Measurements from ENCODE around the gene APOO.

Gene APOO

DNA sequence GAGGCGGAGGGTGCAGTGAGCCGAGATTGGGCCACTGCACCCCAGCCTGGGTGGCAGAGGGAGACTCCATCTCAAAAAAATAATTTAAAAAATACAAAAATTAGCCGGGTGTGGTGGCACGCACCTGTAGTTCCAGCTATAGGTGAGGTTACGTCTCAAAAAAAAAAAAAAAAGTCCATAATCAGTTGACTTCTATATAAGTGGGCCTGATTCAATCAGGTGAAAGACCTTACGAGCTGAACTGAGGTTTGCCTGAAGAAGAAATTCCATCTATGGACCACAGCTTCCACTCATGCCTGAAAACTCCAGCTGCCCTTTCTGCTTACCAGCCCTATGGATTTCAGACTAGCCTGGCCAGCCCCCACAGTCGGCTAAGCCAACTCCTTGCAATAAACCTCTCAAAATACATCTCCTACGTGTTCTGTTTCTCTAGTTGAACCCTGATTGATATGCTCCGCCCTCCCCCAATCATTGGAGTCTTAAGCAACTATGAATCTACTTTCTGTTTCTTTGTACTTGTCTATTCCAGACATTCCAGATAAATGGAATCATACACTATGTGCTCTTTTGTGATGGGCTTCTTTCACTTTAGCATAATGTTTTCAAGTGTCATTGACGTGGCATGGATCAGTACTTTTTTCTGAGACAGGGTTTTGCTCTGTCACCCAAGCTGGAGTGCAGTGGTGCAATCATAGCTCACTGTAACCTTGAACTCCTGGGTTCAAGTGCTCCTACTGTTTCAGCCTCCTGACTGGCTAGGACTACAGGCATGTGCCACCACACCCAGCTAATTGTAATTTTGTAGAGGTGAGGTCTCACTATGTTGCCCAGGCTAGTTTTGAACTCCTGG lies 88.1 kb downstream of the APOO start:
- DNase-seq (ENCODE audit: low read depth), result peak; percentile 27
- TF ChIP-seq, protein P1, sequence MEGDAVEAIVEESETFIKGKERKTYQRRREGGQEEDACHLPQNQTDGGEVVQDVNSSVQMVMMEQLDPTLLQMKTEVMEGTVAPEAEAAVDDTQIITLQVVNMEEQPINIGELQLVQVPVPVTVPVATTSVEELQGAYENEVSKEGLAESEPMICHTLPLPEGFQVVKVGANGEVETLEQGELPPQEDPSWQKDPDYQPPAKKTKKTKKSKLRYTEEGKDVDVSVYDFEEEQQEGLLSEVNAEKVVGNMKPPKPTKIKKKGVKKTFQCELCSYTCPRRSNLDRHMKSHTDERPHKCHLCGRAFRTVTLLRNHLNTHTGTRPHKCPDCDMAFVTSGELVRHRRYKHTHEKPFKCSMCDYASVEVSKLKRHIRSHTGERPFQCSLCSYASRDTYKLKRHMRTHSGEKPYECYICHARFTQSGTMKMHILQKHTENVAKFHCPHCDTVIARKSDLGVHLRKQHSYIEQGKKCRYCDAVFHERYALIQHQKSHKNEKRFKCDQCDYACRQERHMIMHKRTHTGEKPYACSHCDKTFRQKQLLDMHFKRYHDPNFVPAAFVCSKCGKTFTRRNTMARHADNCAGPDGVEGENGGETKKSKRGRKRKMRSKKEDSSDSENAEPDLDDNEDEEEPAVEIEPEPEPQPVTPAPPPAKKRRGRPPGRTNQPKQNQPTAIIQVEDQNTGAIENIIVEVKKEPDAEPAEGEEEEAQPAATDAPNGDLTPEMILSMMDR (IDR thresholded peaks at IDR 0.05; ENCODE audit: low read depth, low read length, missing control alignments), result no peak
- in situ Hi-C loops (cut with HindIII; ENCODE audit: low sequenced_read_pairs), result no loop called here

DNA sequence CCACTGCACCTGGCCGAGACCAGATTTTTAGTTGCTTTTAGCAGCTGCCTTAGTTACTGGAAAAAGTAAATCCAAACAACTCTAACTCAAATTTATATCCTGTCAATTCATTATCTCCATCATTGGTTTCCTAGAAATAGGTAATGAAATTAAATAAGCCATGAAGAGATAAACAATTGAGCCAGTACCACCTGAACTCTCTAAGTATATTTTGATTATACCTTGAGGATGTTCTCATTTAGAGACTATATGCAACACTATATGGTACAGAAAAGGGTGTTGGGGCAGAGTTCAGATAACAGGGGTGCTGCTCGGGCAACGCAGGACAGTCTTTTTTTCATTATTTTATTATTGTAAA lies 89.8 kb downstream of the APOO start:
- TF ChIP-seq, protein P1 (IDR thresholded peaks at IDR 0.05; ENCODE audit: low read depth, low read length, missing control alignments), result no peak
- no peak for DNase-seq (ENCODE audit: low read depth)
- H3K4me3 ChIP-seq (ENCODE audit: low read depth, low read length), result no peak overlapping the region
- in situ Hi-C loops (cut with HindIII; ENCODE audit: low sequenced_read_pairs), result no loop called here

More for the DNA sequence above, 88.1 kb downstream of the APOO start:
- H3K4me3 ChIP-seq (ENCODE audit: low read depth, low read length), result no peak overlapping the region

DNA sequence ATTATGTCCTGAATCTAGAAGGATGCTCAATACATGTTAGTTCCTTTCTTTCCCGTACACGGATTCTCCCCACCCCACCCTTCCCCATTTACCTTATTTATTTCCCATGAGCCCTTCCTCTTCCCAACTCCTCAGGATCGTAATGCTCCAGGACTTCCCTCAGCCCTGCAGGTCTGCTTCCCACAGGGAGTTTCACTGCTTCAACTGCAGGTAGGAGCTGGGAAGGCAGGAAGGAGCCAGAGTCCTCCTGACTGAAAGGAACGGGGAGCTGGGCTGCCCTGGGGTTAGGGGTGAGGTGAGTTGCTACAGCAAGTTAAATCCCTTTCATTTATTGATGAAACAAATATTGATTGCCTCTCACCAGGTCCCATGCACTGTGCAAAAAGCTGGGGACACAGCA lies 91.6 kb downstream of the APOO start:
- in situ Hi-C loops (cut with HindIII; ENCODE audit: low sequenced_read_pairs), result no loop called here
- DNase-seq (ENCODE audit: low read depth), result no peak
- H3K4me3 ChIP-seq (ENCODE audit: low read depth, low read length), result no peak overlapping the region
- TF ChIP-seq, protein P1 (IDR thresholded peaks at IDR 0.05; ENCODE audit: low read depth, low read length, missing control alignments), result no peak

DNA sequence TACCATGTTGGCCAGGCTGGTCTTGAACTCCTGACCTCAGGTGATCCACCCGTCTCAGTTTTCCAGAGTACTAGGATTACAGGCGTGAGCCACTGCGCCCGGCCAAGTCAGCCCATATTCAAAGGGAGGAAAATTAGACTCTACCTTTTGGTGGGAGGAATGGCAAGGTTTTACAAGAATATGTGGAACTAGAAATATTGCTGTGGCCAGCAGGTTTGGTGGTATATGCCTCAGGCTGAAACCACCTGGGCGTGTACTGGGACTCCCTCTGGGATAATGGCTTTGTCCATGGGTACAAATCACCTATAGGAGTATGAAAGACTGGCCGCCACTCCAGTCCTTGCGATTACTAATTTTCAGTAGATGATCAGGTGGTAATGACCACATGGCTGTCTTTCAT lies 92.4 kb downstream of the APOO start:
- TF ChIP-seq, protein P1 (IDR thresholded peaks at IDR 0.05; ENCODE audit: low read depth, low read length, missing control alignments), result no peak
- DNase-seq (ENCODE audit: low read depth), result no peak
- H3K4me3 ChIP-seq (ENCODE audit: low read depth, low read length), result no peak overlapping the region
- in situ Hi-C loops (cut with HindIII; ENCODE audit: low sequenced_read_pairs), result no loop called here

DNA sequence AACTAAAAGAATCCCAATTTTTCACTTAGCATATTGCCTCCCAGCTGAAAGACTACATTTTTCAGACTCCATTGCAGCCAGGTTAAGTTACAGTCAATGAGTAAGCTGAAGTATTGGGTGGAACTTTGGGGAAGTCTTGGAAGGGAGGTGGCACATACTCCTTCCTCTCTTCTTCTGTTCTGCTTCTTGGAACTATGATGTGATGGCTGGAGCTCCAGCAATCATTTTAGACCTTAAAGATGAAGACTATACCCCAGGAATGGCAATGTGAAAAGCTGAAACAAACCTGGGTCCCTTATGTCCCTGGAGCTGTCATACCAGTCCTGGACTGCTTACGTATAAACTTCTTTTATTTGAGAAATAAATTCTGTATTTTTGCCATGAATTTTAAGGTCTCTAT lies 93.9 kb downstream of the APOO start:
- TF ChIP-seq, protein P1 (IDR thresholded peaks at IDR 0.05; ENCODE audit: low read depth, low read length, missing control alignments), result no peak
- in situ Hi-C loops (cut with HindIII; ENCODE audit: low sequenced_read_pairs), result no loop called here
- DNase-seq (ENCODE audit: low read depth), result no peak
- H3K4me3 ChIP-seq (ENCODE audit: low read depth, low read length), result no peak overlapping the region

DNA sequence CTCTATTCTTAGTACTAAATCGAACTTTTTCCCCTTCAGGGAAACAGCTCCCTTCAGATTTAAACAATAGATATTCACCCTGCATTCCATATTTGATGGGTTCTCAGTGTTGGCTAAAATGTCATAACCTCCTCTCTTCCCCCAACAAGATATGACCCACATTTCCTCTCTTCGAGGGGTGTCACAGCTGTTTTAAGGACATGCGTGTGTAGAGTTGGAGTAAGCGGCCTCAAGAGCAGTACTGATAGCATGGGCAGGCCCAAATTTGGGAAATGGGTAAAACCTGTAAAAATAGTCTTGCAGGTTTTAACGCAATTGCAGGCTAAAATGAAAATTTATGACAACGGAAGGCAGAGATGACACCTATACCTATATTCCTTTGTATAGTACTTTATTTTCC lies 96.1 kb downstream of the APOO start:
- no peak for DNase-seq (ENCODE audit: low read depth)
- TF ChIP-seq, protein P1 (IDR thresholded peaks at IDR 0.05; ENCODE audit: low read depth, low read length, missing control alignments), result no peak
- H3K4me3 ChIP-seq (ENCODE audit: low read depth, low read length), result no peak overlapping the region
- in situ Hi-C loops (cut with HindIII; ENCODE audit: low sequenced_read_pairs), result no loop called here
